HL-60 (cell line): ENCODE measurements around the gene ALG11.
A peak's percentile ranks its signal among the peaks of the same experiment; 100 is the strongest.

Experiments
- GABPA ChIP-seq: IDR thresholded peaks from 2 replicates; pipeline ENCODE4 v1.6.1; 2012; ENCODE audit warnings: low read depth
- REST ChIP-seq: IDR thresholded peaks from 2 replicates; pipeline ENCODE4 v1.6.1; 2012; ENCODE audit warnings: low read depth; ENCODE audit not compliant: insufficient replicate concordance
- TF ChIP-seq, protein P1 (sequence below): IDR thresholded peaks from one replicate; pipeline ENCODE4 v1.5.1; 2011; ENCODE audit warnings: low read length, control low read depth, inconsistent platforms; ENCODE audit not compliant: insufficient read depth

GRCh38 chr13:51995677-51996551 is 16.3 kb upstream of the ALG11 start:
- TF ChIP-seq, protein P1, sequence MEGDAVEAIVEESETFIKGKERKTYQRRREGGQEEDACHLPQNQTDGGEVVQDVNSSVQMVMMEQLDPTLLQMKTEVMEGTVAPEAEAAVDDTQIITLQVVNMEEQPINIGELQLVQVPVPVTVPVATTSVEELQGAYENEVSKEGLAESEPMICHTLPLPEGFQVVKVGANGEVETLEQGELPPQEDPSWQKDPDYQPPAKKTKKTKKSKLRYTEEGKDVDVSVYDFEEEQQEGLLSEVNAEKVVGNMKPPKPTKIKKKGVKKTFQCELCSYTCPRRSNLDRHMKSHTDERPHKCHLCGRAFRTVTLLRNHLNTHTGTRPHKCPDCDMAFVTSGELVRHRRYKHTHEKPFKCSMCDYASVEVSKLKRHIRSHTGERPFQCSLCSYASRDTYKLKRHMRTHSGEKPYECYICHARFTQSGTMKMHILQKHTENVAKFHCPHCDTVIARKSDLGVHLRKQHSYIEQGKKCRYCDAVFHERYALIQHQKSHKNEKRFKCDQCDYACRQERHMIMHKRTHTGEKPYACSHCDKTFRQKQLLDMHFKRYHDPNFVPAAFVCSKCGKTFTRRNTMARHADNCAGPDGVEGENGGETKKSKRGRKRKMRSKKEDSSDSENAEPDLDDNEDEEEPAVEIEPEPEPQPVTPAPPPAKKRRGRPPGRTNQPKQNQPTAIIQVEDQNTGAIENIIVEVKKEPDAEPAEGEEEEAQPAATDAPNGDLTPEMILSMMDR, result no peak
- TF ChIP-seq GABPA (no peak), REST (peak; percentile 46)
